CD14-positive monocyte (primary cell): ENCODE data around the gene BCL2. TPM values are rescaled to one million over a fixed set of nuclear protein-coding genes. Genes with fewer than 3 reads are reported as not detected.

ENCODE experiments used
- DNase-seq, 3 donors: peaks; one replicate each; pipeline ENCODE4 v3.0.0-alpha.2; 2011 to 2022
- H2AFZ ChIP-seq: 2 replicates; pipeline ENCODE4 v1.6.0; 2012; ENCODE audit warnings: mild to moderate bottlenecking, low read depth, low read length, inconsistent platforms; ENCODE audit not compliant: insufficient read depth, poor library complexity, severe bottlenecking
- H3K27ac ChIP-seq, 2 donors: 1 replicate in 1 of 2; 2 replicates in 1 of 2; pipeline ENCODE4 v1.5.1; 2012 to 2013; ENCODE audit warnings: low read length in 2 of 2, control low read depth in 1 of 2, inconsistent platforms in 1 of 2, low read depth in 1 of 2, mild to moderate bottlenecking in 1 of 2
- H3K27me3 ChIP-seq, 2 donors: one replicate each; pipeline versions ENCODE4 v1.6.0 to v1.6.1; 2011 to 2013; ENCODE audit warnings: low read length in 2 of 2; ENCODE audit not compliant: control insufficient read depth in 2 of 2, insufficient read depth in 2 of 2
- H3K36me3 ChIP-seq, 2 donors: replicated peaks in 1 of 2; 1 replicate in 1 of 2; 2 replicates in 1 of 2; pipeline versions ENCODE4 v1.5.1 to v1.6.1; 2012 to 2013; ENCODE audit warnings: low read length in 2 of 2, control low read depth in 1 of 2, inconsistent platforms in 1 of 2, mild to moderate bottlenecking in 1 of 2; ENCODE audit not compliant: insufficient read depth in 2 of 2, control insufficient read depth in 1 of 2
- H3K4me1 ChIP-seq, 2 donors: 1 replicate in 1 of 2; 2 replicates in 1 of 2; pipeline versions ENCODE4 v1.5.1 to v1.6.1; 2012 to 2013; ENCODE audit warnings: low read length in 2 of 2, control low read depth in 1 of 2, inconsistent platforms in 1 of 2, mild to moderate bottlenecking in 1 of 2, moderate library complexity in 1 of 2; ENCODE audit not compliant: insufficient read depth in 2 of 2, control insufficient read depth in 1 of 2
- H3K4me2 ChIP-seq: replicated peaks from 2 replicates; pipeline ENCODE3; 2012; ENCODE audit warnings: low read length, moderate library complexity, mild to moderate bottlenecking; ENCODE audit not compliant: poor library complexity, severe bottlenecking; ENCODE audit errors: extremely low read depth
- H3K4me3 ChIP-seq, 3 experiments: fragments of 200-600 bp in 1 of 3; sonication (generic) in 1 of 3; replicated peaks in 1 of 3; 1 replicate in 2 of 3; 2 replicates in 1 of 3; pipeline ENCODE4 v1.5.1; 2011 to 2013; ENCODE audit warnings: low read length in 3 of 3, mild to moderate bottlenecking in 3 of 3, control low read depth in 2 of 3, low read depth in 2 of 3, inconsistent platforms in 1 of 3, moderate library complexity in 1 of 3
- H3K79me2 ChIP-seq: 2 replicates; pipeline ENCODE4 v1.6.0; 2012; ENCODE audit warnings: mild to moderate bottlenecking, control low read depth, inconsistent platforms, low read length, moderate library complexity; ENCODE audit not compliant: insufficient read depth
- H3K9ac ChIP-seq: 2 replicates; pipeline ENCODE4 v1.6.0; 2017; ENCODE audit warnings: low read length, mild to moderate bottlenecking; ENCODE audit not compliant: insufficient read depth, poor library complexity, severe bottlenecking
- H3K9me3 ChIP-seq, 2 donors: replicated peaks in 1 of 2; 1 replicate in 1 of 2; 2 replicates in 1 of 2; pipeline versions ENCODE4 v1.5.1 to v1.6.1; 2012 to 2013; ENCODE audit warnings: low read length in 2 of 2, control low read depth in 1 of 2; ENCODE audit not compliant: control insufficient read depth in 1 of 2, insufficient read depth in 1 of 2
- H4K20me1 ChIP-seq: 2 replicates; pipeline ENCODE4 v1.6.0; 2012; ENCODE audit warnings: mild to moderate bottlenecking, low read length, control low read depth, moderate library complexity; ENCODE audit not compliant: insufficient read depth
- H3K27ac Mint-ChIP-seq, 7 donors: one replicate each; pipeline ENCODE4 v1.8.0; 2020; ENCODE audit warnings: mild to moderate bottlenecking in 7 of 7, mixed read lengths in 7 of 7, moderate library complexity in 6 of 7, inconsistent platforms in 2 of 7
- H3K27me3 Mint-ChIP-seq, 3 donors: one replicate each; pipeline ENCODE4 v1.8.0; 2021 to 2022; ENCODE audit warnings: low read depth in 3 of 3, mild to moderate bottlenecking in 3 of 3, mixed read lengths in 3 of 3, moderate library complexity in 3 of 3, inconsistent platforms in 1 of 3
- H3K36me3 Mint-ChIP-seq, 2 donors: one replicate each; pipeline ENCODE4 v1.8.0; 2020; ENCODE audit warnings: mixed read lengths in 2 of 2, inconsistent platforms in 1 of 2, mild to moderate bottlenecking in 1 of 2
- H3K4me1 Mint-ChIP-seq: one replicate; pipeline ENCODE4 v1.8.0; 2020; ENCODE audit warnings: mild to moderate bottlenecking, mixed read lengths
- H3K4me3 Mint-ChIP-seq, 2 donors: one replicate each; pipeline ENCODE4 v1.8.0; 2020; ENCODE audit warnings: mild to moderate bottlenecking in 2 of 2, mixed read lengths in 2 of 2, moderate library complexity in 1 of 2
- H3K9me3 Mint-ChIP-seq, 7 donors: one replicate each; pipeline ENCODE4 v1.8.0; 2020 to 2022; ENCODE audit warnings: mixed read lengths in 7 of 7, mild to moderate bottlenecking in 6 of 7, moderate library complexity in 6 of 7, inconsistent platforms in 2 of 7
- WGBS: methylation state at CpG from one replicate; pipeline ENCODE4 v1.1.5; 2013; ENCODE audit warnings: missing lambda C conversion rate; ENCODE audit not compliant: insufficient coverage; 5-methylcytosine and 5-hydroxymethylcytosine counted together
- intact Hi-C, 2 donors: fragments of 100-400 bp; cut with micrococcal nuclease; formaldehyde crosslinking; loops; one replicate each; pipeline versions ENCODE4 v1.15.0 to v1.15.1; 2023
- polyA plus RNA-seq, 3 donors: library from polyadenylated mRNA; depleted of rRNA in 1 of 3; unstranded in 2 of 3; stranded (reverse) in 1 of 3; fragments of 300-500 nt in 2 of 3; fragments of >200 nt in 1 of 3; fragmentation: Illumina TruSeq in 2 of 3; gene quantifications; 1 replicate in 2 of 3; 2 replicates in 1 of 3; pipeline ENCODE4 v1.2.3, GENCODE V29; 2012 to 2021
- TF ChIP-seq, protein P1 (sequence below): fragments of 200-600 bp; IDR thresholded peaks from one replicate; pipeline ENCODE4 v1.8.0; 2022; ENCODE audit warnings: antibody characterized with exemption, mild to moderate bottlenecking

BCL2 gene
- polyA plus RNA-seq, 3 donors: 0.58 to 2.5 (median 1.1) TPM

DNA sequence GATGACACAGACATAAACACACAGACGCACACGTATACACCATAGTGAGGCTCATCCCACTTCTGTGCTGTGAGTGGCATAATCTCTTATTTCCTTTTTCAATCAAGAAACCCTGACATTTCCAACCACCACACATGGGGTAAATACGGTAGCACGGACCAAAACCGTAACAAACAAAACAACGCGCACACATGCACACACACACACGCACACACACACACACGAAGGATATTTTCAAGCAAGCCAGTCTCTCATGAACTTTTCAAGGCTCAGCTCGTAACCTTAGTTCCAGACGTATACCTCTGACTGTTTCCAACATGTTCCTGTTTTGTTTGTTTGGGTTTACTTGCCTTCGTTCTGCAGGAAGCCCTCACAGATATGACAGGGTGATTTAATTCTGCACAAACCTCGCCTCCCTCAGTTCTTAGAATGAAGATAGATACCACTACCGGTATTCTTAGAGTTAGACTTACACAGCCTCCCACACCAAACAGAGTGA is 119.8 kb downstream of the BCL2 start:
- Histone ChIP-seq H3K9me3 (no peaks in the 10 kb centered on the region), H3K27ac (peak overlapping the region in 1 of 2 donors; percentile 57), H3K4me1 (peaks cover 28 to 33% of the 10 kb centered on the region in 2 donors), H3K79me2 (peaks cover 16% of the 10 kb centered on the region), H2AFZ (peak overlapping the region; percentile 36), H3K4me3 (peak overlapping the region; percentile 12 to 64 (median 36)), H3K9ac (no peak overlapping the region), H4K20me1 (no peaks in the 10 kb centered on the region), H3K36me3 (no peaks in the 10 kb centered on the region), H3K27me3 (no peaks in the 10 kb centered on the region), H3K4me2 (peak overlapping the region; percentile 57)
- peaks cover 2% of the 10 kb centered on the region for H3K4me1 Mint-ChIP-seq
- no peaks in the 10 kb centered on the region for H3K36me3 Mint-ChIP-seq
- no peaks in the 10 kb centered on the region for H3K27me3 Mint-ChIP-seq
- TF ChIP-seq, protein P1, sequence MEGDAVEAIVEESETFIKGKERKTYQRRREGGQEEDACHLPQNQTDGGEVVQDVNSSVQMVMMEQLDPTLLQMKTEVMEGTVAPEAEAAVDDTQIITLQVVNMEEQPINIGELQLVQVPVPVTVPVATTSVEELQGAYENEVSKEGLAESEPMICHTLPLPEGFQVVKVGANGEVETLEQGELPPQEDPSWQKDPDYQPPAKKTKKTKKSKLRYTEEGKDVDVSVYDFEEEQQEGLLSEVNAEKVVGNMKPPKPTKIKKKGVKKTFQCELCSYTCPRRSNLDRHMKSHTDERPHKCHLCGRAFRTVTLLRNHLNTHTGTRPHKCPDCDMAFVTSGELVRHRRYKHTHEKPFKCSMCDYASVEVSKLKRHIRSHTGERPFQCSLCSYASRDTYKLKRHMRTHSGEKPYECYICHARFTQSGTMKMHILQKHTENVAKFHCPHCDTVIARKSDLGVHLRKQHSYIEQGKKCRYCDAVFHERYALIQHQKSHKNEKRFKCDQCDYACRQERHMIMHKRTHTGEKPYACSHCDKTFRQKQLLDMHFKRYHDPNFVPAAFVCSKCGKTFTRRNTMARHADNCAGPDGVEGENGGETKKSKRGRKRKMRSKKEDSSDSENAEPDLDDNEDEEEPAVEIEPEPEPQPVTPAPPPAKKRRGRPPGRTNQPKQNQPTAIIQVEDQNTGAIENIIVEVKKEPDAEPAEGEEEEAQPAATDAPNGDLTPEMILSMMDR: no peak
- no peaks in the 10 kb centered on the region for H3K9me3 Mint-ChIP-seq
- H3K4me3 Mint-ChIP-seq: no peak overlapping the region
- intact Hi-C loops: no loop called here
- DNase-seq: peak in 2 of 3 donors; percentile 19 to 26
- no peak overlapping the region for H3K27ac Mint-ChIP-seq
- WGBS: 14% methylated on average over 10 of the region's 14 CpGs

DNA sequence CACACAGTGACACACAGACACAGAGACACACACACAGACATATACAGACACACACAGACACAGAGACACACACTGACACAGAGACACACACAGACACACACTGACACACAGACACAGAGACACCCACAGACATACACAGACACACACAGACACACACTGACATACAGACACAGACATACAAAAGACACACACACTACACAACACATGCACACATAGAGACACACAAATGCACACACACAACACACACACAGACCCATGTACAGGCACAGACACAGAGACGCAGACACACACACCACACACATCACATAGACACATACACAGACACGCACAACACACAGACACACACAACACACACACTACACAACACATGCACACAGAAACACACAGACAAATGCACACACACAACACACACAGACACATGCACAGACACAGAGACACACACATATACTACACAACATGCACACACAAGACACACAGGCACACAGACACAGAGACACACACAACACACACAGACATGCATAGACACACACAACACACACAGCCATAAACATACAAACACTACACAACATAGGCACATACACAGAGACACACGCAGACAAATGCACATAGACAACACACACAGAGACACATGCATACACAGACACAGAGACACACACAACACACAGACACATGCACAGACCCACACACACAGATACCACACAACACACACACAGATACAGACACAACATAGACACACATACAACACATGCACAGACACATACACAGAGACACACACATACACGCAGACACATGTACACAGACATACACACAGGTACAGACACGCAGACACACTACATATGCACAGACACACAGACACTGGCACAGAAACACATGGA is 120.5 kb downstream of the BCL2 start:
- H3K36me3 Mint-ChIP-seq: no peaks in the 10 kb centered on the region
- H3K4me3 Mint-ChIP-seq: no peak overlapping the region
- H3K27me3 ChIP-seq: no peaks in the 10 kb centered on the region
- H3K9me3 Mint-ChIP-seq: no peaks in the 10 kb centered on the region
- H3K4me1 Mint-ChIP-seq: peaks cover 2% of the 10 kb centered on the region
- H2AFZ ChIP-seq: peak overlapping the region; percentile 36
- TF ChIP-seq, protein P1: no peak
- 94% methylated on average over 5 of the region's 5 CpGs for WGBS
- H3K27ac ChIP-seq: peak overlapping the region in 1 of 2 donors; percentile 67
- H3K27ac Mint-ChIP-seq: no peak overlapping the region
- H3K9ac ChIP-seq: no peak overlapping the region
- H3K4me2 ChIP-seq: peak overlapping the region; percentile 57
- no peak for DNase-seq
- H4K20me1 ChIP-seq: no peaks in the 10 kb centered on the region
- intact Hi-C loops: no loop called here
- H3K27me3 Mint-ChIP-seq: no peaks in the 10 kb centered on the region
- peak overlapping the region; percentile 12 to 64 (median 36) for H3K4me3 ChIP-seq
- H3K36me3 ChIP-seq: no peaks in the 10 kb centered on the region
- H3K79me2 ChIP-seq: peaks cover 18% of the 10 kb centered on the region
- no peaks in the 10 kb centered on the region for H3K9me3 ChIP-seq
- H3K4me1 ChIP-seq: peaks cover 28 to 33% of the 10 kb centered on the region in 2 donors
